GM10248 (cell line): ENCODE measurements around the gene AZGP1.
"Not testable (repeated sequence)": the region's sequence is repeated elsewhere in the genome, so short reads cannot be mapped to it uniquely, and the experiment has no call there.

Experiments used
- CTCF ChIA-PET: fragments of 300-600 bp; sonication (Branson Sonifier 250); formaldehyde crosslinking; extraction: SDS; loops from one replicate; lab custom pipeline; 2021; ENCODE audit warnings: antibody characterized with exemption; lab: Yijun Ruan, JAX
- POLR2A ChIA-PET: fragments of 350-650 bp; sonication (Branson Sonifier 250); formaldehyde crosslinking; extraction: SDS; loops from one replicate; lab custom pipeline; 2020; ENCODE audit warnings: antibody characterized with exemption; lab: Yijun Ruan, JAX
- DNase-seq: peaks from one replicate; pipeline ENCODE4 v3.0.0; 2012; ENCODE audit errors: extremely low spot score
- TF ChIP-seq, protein P1 (sequence below): IDR thresholded peaks from 2 replicates; pipeline ENCODE4 v1.5.1; 2012; ENCODE audit warnings: mild to moderate bottlenecking, low read depth; ENCODE audit errors: extremely low read depth, missing control alignments, control extremely low read depth

AZGP1 gene

GRCh38 chr7:99974681-99975080 lies 1.1 kb downstream of the AZGP1 start:
- POLR2A ChIA-PET = no interaction called here
- CTCF ChIA-PET = no interaction called here

DNA sequence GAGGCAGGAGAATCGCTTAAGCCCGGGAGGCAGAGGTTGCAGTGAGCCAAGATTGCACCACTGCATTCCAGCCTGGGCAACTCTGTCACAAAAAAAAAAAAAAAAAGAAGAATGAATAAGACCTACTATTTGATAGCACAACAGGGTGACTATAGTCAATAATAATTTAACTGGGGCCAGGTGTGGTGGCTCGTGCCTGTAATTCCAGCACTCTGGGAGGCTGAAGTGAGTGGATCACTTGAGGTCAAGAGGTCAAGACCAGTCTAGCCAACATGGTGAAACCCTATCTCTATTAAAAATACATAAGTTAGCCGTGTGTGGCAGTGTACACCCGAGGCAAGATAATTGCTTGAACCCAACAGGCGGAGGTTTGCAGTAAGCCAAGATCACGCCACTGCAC lies 2.0 kb downstream of the AZGP1 start:
- POLR2A ChIA-PET, DNase-seq, CTCF ChIA-PET: not testable (repeated sequence)

More at GRCh38 chr7:99974681-99975080, 1.1 kb downstream of the AZGP1 start:
- DNase-seq = no peak
- TF ChIP-seq, protein P1, sequence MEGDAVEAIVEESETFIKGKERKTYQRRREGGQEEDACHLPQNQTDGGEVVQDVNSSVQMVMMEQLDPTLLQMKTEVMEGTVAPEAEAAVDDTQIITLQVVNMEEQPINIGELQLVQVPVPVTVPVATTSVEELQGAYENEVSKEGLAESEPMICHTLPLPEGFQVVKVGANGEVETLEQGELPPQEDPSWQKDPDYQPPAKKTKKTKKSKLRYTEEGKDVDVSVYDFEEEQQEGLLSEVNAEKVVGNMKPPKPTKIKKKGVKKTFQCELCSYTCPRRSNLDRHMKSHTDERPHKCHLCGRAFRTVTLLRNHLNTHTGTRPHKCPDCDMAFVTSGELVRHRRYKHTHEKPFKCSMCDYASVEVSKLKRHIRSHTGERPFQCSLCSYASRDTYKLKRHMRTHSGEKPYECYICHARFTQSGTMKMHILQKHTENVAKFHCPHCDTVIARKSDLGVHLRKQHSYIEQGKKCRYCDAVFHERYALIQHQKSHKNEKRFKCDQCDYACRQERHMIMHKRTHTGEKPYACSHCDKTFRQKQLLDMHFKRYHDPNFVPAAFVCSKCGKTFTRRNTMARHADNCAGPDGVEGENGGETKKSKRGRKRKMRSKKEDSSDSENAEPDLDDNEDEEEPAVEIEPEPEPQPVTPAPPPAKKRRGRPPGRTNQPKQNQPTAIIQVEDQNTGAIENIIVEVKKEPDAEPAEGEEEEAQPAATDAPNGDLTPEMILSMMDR = no peak

DNA sequence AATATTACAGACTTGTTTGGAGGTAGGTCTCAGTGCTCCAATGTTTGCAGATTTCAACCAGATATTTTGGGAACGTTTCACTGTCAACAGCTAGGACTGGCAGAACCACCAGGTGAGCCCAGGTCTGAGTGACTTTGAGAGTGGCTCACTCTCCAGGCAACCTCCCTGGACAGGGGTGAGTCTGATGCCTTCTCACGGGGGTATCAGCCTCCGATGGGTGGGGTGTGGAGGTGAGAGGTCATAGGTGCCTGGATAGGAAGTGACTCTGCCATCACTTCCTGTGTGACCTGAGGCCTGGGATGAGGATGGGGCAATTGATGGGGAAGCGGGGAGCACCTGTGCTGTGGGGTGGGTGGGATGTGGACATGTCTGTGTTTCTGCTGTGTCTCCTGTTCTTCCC lies 4.6 kb downstream of the AZGP1 start:
- TF ChIP-seq, protein P1 = no peak
- POLR2A ChIA-PET = no interaction called here
- DNase-seq = no peak
- CTCF ChIA-PET = interaction anchor here (1.4 to 1.6 kb wide), 2 partner anchors 8 to 38 kb away, joined by 3 to 4 read pairs; no protein-coding TSS in a partner anchor

- POLR2A ChIA-PET, DNase-seq: not testable (repeated sequence)
- CTCF ChIA-PET = interaction anchor here (1.0 to 1.1 kb wide), 2 partner anchors 10 to 15 kb away, joined by 3 to 5 read pairs; no protein-coding TSS in a partner anchor
Measured at GRCh38 chr7:99969813-99970212, 6.0 kb downstream of the AZGP1 start.

- CTCF ChIA-PET = interaction anchor here (1.0 to 1.2 kb wide), 3 partner anchors 10 to 21 kb away, joined by 3 to 5 read pairs (median 3); no protein-coding TSS in a partner anchor
Measured at GRCh38 chr7:99969298-99969697, 6.5 kb downstream of the AZGP1 start.

DNA sequence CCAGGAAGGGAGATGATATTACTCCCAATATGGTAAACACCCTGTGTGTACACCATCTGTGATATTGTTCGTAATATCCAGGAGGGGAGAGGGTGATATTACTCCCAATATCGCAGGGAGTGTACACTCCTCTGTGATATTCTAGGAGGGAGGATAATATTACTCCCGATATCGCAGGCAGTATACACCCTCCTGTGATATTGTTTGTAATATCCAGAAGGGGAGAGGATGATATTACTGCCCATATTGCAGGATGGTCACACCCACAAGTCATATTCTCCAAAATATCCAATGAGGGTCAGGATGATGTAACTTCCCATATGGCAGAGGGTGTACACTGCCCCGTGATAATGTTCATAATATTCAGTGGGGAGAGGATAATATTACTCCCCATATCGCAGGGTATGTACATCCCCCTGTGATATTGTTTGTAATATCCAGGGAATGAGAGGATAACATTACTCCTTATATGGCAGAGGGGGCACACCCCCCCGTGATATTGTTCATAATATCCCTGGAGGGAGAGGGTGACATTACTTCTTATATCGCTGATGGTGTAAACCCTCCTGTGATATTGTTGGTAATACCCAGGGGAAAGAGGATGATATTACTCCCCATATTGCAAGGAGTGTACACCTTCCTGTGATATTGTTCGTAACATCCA lies 17.1 kb downstream of the AZGP1 start:
- ChIA-PET CTCF (no interaction called here), POLR2A (no interaction called here)
- TF ChIP-seq, protein P1 = no peak
- DNase-seq = no peak

More at GRCh38 chr7:99969298-99969697, 6.5 kb downstream of the AZGP1 start:
- POLR2A ChIA-PET = no interaction called here
- no peak for DNase-seq
- TF ChIP-seq, protein P1 = no peak

GRCh38 chr7:99955247-99955646 lies 20.6 kb downstream of the AZGP1 start:
- TF ChIP-seq, protein P1 = no peak
- CTCF ChIA-PET = interaction anchor here (0.7 to 1.9 kb wide), 3 partner anchors 14 to 35 kb away, joined by 3 to 6 read pairs (median 4); no protein-coding TSS in a partner anchor
- no peak for DNase-seq
- POLR2A ChIA-PET = no interaction called here

DNA sequence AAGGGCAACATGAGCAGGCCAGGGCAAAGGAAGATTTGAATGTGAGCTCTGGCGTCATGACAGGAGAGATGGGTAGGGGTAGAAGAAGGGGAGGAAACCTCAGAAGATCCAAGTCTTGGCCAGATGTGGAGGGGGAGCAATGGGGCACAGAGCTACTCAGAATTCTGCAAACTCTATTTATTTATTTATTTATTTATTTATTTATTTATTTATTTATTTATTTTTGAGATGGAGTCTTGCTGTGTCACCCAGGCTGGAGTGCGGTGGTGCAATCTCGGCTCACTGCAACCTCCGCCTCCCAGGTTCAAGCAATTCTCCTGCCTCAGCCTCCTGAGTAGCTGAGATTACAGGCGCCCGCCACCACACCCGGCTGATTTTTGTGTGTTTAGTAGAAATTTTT lies 21.2 kb downstream of the AZGP1 start:
- CTCF ChIA-PET = interaction anchor here (1.6 to 1.9 kb wide), 2 partner anchors 25 to 36 kb away, joined by 4 to 6 read pairs; no protein-coding TSS in a partner anchor
- DNase-seq, POLR2A ChIA-PET: not testable (repeated sequence)
